OCI-LY7 (cell line): Measurements from ENCODE around the gene ATE1. TPM values are rescaled to one million over a fixed set of nuclear protein-coding genes. Genes with fewer than 3 reads are reported as not detected.

Experiments
- BruUV-seq: library from RNA; stranded (reverse); fragments of 400-500 nt; replicated peaks from 2 replicates; lab custom pipeline; 2021; lab: Mats Ljungman, UMichigan
- CTCF ChIA-PET: fragments of 300-600 bp; sonication (Branson Sonifier 250); formaldehyde crosslinking; loops from one replicate; lab custom pipeline; 2022; ENCODE audit warnings: antibody characterized with exemption; ENCODE audit not compliant: unreplicated experiment; lab: Charles Lee
- POLR2A ChIA-PET: fragments of 300-600 bp; sonication (Branson Sonifier 250); formaldehyde crosslinking; loops from one replicate; lab custom pipeline; 2022; ENCODE audit warnings: antibody characterized with exemption; lab: Charles Lee
- DNase-seq: peaks from one replicate; pipeline ENCODE4 v3.0.0-alpha.2; 2015; ENCODE audit warnings: low spot score
- H2AFZ ChIP-seq: fragments of 200-600 bp; sonication (generic), shearing (Covaris generic); 2 replicates; pipeline ENCODE4 v1.6.1; 2014; ENCODE audit warnings: mild to moderate bottlenecking, antibody characterized with exemption, low read length, moderate library complexity
- H3K27ac ChIP-seq: fragments of 200-600 bp; sonication (generic); 2 replicates; pipeline ENCODE4 v1.5.1; 2014; ENCODE audit warnings: mixed run types, low read depth, mild to moderate bottlenecking, moderate library complexity, low read length, inconsistent platforms; ENCODE audit not compliant: poor library complexity, severe bottlenecking
- H3K36me3 ChIP-seq: fragments of 200-600 bp; sonication (generic); 2 replicates; pipeline ENCODE4 v1.6.1; 2014; ENCODE audit warnings: mild to moderate bottlenecking, antibody characterized with exemption, low read length, moderate library complexity, mixed read lengths; ENCODE audit not compliant: insufficient read depth
- H3K4me1 ChIP-seq: fragments of 200-600 bp; sonication (generic); 2 replicates; pipeline ENCODE4 v1.5.1; 2014; ENCODE audit warnings: mild to moderate bottlenecking, low read length; ENCODE audit not compliant: insufficient read depth, poor library complexity, severe bottlenecking
- H3K4me2 ChIP-seq: fragments of 200-600 bp; sonication (generic); 2 replicates; pipeline ENCODE4 v1.6.1; 2014; ENCODE audit warnings: mild to moderate bottlenecking, low read length
- H3K4me3 ChIP-seq: fragments of 200-600 bp; sonication (generic); 2 replicates; pipeline ENCODE4 v1.5.1; 2014; ENCODE audit warnings: mild to moderate bottlenecking, low read depth, low read length; ENCODE audit not compliant: poor library complexity, severe bottlenecking
- H3K79me2 ChIP-seq: fragments of 200-600 bp; sonication (generic); 2 replicates; pipeline ENCODE4 v1.6.1; 2016; ENCODE audit warnings: low read depth, mild to moderate bottlenecking, low read length, moderate library complexity, mixed read lengths; ENCODE audit not compliant: insufficient read depth
- H3K9me2 ChIP-seq: fragments of 200-600 bp; sonication (generic); 2 replicates; pipeline ENCODE4 v1.6.1; 2016; ENCODE audit warnings: mild to moderate bottlenecking, low read length, mixed read lengths; ENCODE audit not compliant: insufficient read depth
- H3K9me3 ChIP-seq: fragments of 200-600 bp; sonication (generic); 2 replicates; pipeline ENCODE4 v1.6.1; 2014; ENCODE audit warnings: mild to moderate bottlenecking, mixed run types, low read length, mixed read lengths
- H4K20me1 ChIP-seq: fragments of 200-600 bp; sonication (generic); 2 replicates; pipeline ENCODE4 v1.6.1; 2014; ENCODE audit warnings: mild to moderate bottlenecking, antibody characterized with exemption, low read length, moderate library complexity, mixed read lengths; ENCODE audit not compliant: insufficient read depth
- EZH2phosphoT487 ChIP-seq: fragments of 200-600 bp; sonication (generic); IDR thresholded peaks from 2 replicates; pipeline ENCODE4 v1.6.1; 2018; ENCODE audit warnings: low read depth, borderline replicate concordance, mild to moderate bottlenecking, mixed run types, antibody characterized with exemption, low read length, moderate library complexity, mixed read lengths
- intact Hi-C: fragments of 100-400 bp; cut with micrococcal nuclease; formaldehyde crosslinking; loops from one replicate; pipeline ENCODE4 v1.10.0; 2022; ENCODE audit not compliant: unreplicated experiment
- total RNA-seq, 2 experiments: library from RNA; depleted of rRNA in 1 of 2; stranded (reverse); fragments of >200 nt in 1 of 2; shearing (Covaris generic) in 1 of 2; gene quantifications; 2 replicates each; pipeline ENCODE4 v1.2.3, GENCODE V29; 2014 to 2022
- TF ChIP-seq, protein P1 (sequence below): fragments of 200-600 bp; sonication (generic); conservative IDR thresholded peaks from 2 replicates; pipeline ENCODE4 v1.5.1; 2014; ENCODE audit warnings: mild to moderate bottlenecking, antibody characterized with exemption, low read length, moderate library complexity, mixed read lengths

Gene ATE1
- total RNA-seq, 2 experiments from 2014 or later: 14.8 to 44.7 TPM

DNA sequence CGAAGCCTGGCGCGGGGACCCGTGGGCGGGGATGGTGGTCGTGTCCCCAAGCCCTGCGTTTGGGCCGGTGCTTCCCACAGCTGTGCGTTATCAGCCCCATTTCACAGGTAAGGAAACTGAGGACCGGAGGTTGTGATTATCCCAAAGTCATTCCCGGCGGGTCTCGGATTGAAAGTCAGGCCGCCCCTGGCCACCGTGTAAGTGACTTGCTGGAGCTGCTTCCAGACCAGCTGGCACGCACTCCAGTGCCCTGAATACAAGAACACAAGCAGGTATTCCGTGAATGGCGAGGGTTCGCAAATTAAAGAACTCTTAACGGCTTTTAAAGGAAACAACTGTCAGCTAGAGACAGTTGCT, 675 bp upstream of the ATE1 start:
- Histone ChIP-seq H3K27ac (peak overlapping the region; percentile 55), H3K4me1 (peaks cover 22% of the 10 kb centered on the region), H3K79me2 (peaks cover 45% of the 10 kb centered on the region), H3K9me3 (no peaks in the 10 kb centered on the region), H3K9me2 (no peaks in the 10 kb centered on the region), H3K4me3 (peak overlapping the region; percentile 96), H3K4me2 (peak overlapping the region; percentile 91), H4K20me1 (no peaks in the 10 kb centered on the region), H3K36me3 (peaks cover 11% of the 10 kb centered on the region; the same call in 1 of the 2 replicates), H2AFZ (peak overlapping the region; percentile 63)
- TSS peak; percentile 82 for BruUV-seq
- CTCF ChIA-PET: no interaction called here
- intact Hi-C loops: loop anchor here (1.0 to 10.0 kb wide), 2 partner anchors 46 to 1074 kb away; partner anchors contain the start of gene WDR11
- TF ChIP-seq EZH2phosphoT487: no peak
- TF ChIP-seq, protein P1, sequence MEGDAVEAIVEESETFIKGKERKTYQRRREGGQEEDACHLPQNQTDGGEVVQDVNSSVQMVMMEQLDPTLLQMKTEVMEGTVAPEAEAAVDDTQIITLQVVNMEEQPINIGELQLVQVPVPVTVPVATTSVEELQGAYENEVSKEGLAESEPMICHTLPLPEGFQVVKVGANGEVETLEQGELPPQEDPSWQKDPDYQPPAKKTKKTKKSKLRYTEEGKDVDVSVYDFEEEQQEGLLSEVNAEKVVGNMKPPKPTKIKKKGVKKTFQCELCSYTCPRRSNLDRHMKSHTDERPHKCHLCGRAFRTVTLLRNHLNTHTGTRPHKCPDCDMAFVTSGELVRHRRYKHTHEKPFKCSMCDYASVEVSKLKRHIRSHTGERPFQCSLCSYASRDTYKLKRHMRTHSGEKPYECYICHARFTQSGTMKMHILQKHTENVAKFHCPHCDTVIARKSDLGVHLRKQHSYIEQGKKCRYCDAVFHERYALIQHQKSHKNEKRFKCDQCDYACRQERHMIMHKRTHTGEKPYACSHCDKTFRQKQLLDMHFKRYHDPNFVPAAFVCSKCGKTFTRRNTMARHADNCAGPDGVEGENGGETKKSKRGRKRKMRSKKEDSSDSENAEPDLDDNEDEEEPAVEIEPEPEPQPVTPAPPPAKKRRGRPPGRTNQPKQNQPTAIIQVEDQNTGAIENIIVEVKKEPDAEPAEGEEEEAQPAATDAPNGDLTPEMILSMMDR: no peak
- DNase-seq: peak; percentile 32
- POLR2A ChIA-PET: interaction anchor here (1.2 kb wide), 1 partner anchor 9 kb away, joined by 4 read pairs; no protein-coding TSS in a partner anchor

DNA sequence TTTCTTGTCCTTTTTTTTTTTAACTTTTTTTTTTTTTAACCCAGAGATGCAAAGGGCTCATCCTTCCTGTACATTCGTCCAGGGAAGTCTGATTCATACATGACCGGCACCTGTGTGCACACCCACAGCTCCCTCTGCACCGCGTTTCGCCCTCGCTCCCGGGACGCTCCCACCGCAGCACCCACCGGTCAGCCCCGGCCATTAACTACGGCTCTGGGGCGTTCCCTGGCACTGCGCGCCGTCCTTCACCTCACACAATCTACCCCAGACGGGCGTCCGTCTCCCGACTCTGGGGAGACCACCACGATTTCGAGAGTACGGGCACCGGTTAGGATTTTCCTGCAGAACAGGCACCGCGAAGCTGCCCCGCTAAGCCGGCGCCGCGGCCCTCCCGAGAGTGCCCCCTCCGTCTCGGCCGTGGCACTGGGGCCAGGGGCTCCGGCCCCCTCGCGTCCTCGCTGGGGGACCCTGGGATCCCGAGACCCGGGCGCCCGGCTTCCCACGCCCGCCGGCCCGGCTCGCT, 452 bp downstream of the ATE1 start:
- peak overlapping the region; percentile 82 for H2AFZ ChIP-seq
- no peaks in the 10 kb centered on the region for H3K9me3 ChIP-seq
- BruUV-seq: no TSS peak
- H3K4me3 ChIP-seq: peak overlapping the region; percentile 96
- TF ChIP-seq, protein P1: no peak
- no peak for TF ChIP-seq EZH2phosphoT487
- intact Hi-C loops: loop anchor here (10.0 kb wide), 1 partner anchor 1073 kb away; the partner anchor contains the start of gene WDR11
- no peaks in the 10 kb centered on the region for H4K20me1 ChIP-seq
- no peaks in the 10 kb centered on the region for H3K9me2 ChIP-seq
- CTCF ChIA-PET: interaction anchor here (0.6 kb wide), 1 partner anchor 34 kb away, joined by 3 read pairs; no protein-coding TSS in a partner anchor
- H3K27ac ChIP-seq: peak overlapping the region; percentile 67
- POLR2A ChIA-PET: interaction anchor here (1.2 kb wide), 2 partner anchors 8 to 48 kb away, joined by 3 to 4 read pairs; no protein-coding TSS in a partner anchor
- H3K79me2 ChIP-seq: peaks cover 49% of the 10 kb centered on the region
- H3K4me1 ChIP-seq: peaks cover 34% of the 10 kb centered on the region
- peaks cover 22% of the 10 kb centered on the region; the same call in 1 of the 2 replicates for H3K36me3 ChIP-seq
- DNase-seq: peak; percentile 48
- peak overlapping the region; percentile 98 for H3K4me2 ChIP-seq
